Ovary (tissue), 3 donors: ENCODE results near the gene LSMEM2.

Source experiments
- CTCF ChIP-seq, 3 donors: fragments of 450-650 bp in 2 of 3; fragments of 200-600 bp in 1 of 3; IDR thresholded peaks; one replicate each; pipeline versions ENCODE4 v1.5.1 to v1.8.0; 2016 to 2022; ENCODE audit warnings: antibody characterized with exemption in 3 of 3, mild to moderate bottlenecking in 1 of 3
- EP300 ChIP-seq: sonication (generic); formaldehyde crosslinking; IDR thresholded peaks from one replicate; pipeline ENCODE4 v1.6.1; 2017; ENCODE audit warnings: antibody characterized with exemption
- donor health status: DM: no; HTN: no; CAD: no.

DNA sequence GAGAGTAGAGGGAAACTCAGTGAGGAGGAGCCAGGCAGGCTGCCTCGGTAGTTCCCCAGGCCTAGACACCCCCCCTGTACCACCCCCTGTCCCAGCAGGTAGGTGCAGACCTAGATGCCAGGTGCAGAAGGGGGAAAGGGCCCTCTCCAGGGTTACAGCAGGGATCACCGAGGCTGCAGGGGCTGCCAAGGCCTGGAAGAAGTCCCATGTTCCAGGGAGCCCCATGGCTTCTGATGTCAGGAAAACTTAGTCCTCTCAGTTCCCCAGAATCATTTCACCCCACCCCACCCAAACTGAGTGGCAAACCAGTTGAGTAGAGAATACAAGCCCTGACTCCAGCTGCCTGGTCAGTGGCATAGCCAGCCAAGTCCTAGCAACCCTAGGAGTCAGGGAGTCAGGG lies 17.4 kb upstream of the LSMEM2 start:
- TF ChIP-seq EP300 (no peak), CTCF (IDR thresholded peaks at IDR 0.05) (no peak)
